Smooth muscle cell (in vitro differentiated cells): ENCODE data around the gene KPRP. TPM values are rescaled to one million over a fixed set of nuclear protein-coding genes. Genes with fewer than 3 reads are reported as not detected.

ENCODE experiments used
- DNase-seq: peaks from one replicate; lab custom pipeline; 2025; ENCODE audit not compliant: unreplicated experiment; lab: John Stamatoyannopoulos, UW
- H2AFZ ChIP-seq: fragments of 200-600 bp; sonication (generic); 2 replicates; pipeline ENCODE4 v1.6.0; 2016; ENCODE audit warnings: antibody characterized with exemption, low read depth, mild to moderate bottlenecking
- H3F3A ChIP-seq: fragments of 200-600 bp; sonication (generic); 2 replicates; pipeline ENCODE4 v1.6.0; 2017; ENCODE audit warnings: antibody characterized with exemption, low read depth
- H3K27ac ChIP-seq: fragments of 200-600 bp; sonication (generic); 2 replicates; pipeline ENCODE4 v1.5.1; 2016; ENCODE audit warnings: low read depth, mild to moderate bottlenecking
- H3K27me3 ChIP-seq: fragments of 200-600 bp; sonication (generic); 2 replicates; pipeline ENCODE4 v1.6.1; 2016; ENCODE audit warnings: low read depth, mild to moderate bottlenecking
- H3K36me3 ChIP-seq: fragments of 200-600 bp; sonication (generic); 2 replicates; pipeline ENCODE4 v1.5.1; 2016; ENCODE audit warnings: low read depth
- H3K4me1 ChIP-seq: fragments of 200-600 bp; sonication (generic); 2 replicates; pipeline ENCODE4 v1.5.1; 2016; ENCODE audit warnings: low read depth
- H3K4me2 ChIP-seq: fragments of 200-600 bp; sonication (generic); 2 replicates; pipeline ENCODE4 v1.6.0; 2016; ENCODE audit warnings: mild to moderate bottlenecking
- H3K4me3 ChIP-seq: fragments of 200-600 bp; sonication (generic); 2 replicates; pipeline ENCODE4 v1.5.1; 2016; ENCODE audit warnings: mild to moderate bottlenecking
- H3K79me2 ChIP-seq: fragments of 200-600 bp; sonication (generic); 2 replicates; pipeline ENCODE4 v1.6.0; 2016; ENCODE audit warnings: low read depth, mild to moderate bottlenecking
- H3K9ac ChIP-seq: fragments of 200-600 bp; sonication (generic); 2 replicates; pipeline ENCODE4 v1.6.0; 2016; ENCODE audit warnings: low read depth
- H3K9me3 ChIP-seq: fragments of 200-600 bp; sonication (generic); replicated peaks from 2 replicates; pipeline ENCODE4 v1.5.1; 2016; ENCODE audit warnings: low read depth
- H4K20me1 ChIP-seq: fragments of 200-600 bp; sonication (generic); 2 replicates; pipeline ENCODE4 v1.6.0; 2016; ENCODE audit warnings: low read depth
- WGBS: methylation state at CpG from one replicate; pipeline ENCODE4 v1.1.7; 2016; ENCODE audit warnings: low lambda C conversion rate; 5-methylcytosine and 5-hydroxymethylcytosine counted together
- polyA plus RNA-seq: library from polyadenylated mRNA; unstranded; fragments of >200 nt; fragmentation: Nextera tagmentation; extraction: Ambion mirVana; gene quantifications from 2 replicates; pipeline ENCODE4 v1.2.1, GENCODE V29; 2016
- total RNA-seq: library from RNA; depleted of rRNA; stranded (reverse); fragments of >200 nt; gene quantifications from 2 replicates; pipeline ENCODE4 v1.2.3, GENCODE V29; 2014
- TF ChIP-seq, protein P1 (sequence below): fragments of 200-600 bp; sonication (generic); IDR thresholded peaks from 2 replicates; pipeline ENCODE4 v1.5.1; 2017; ENCODE audit warnings: borderline replicate concordance, mild to moderate bottlenecking, antibody characterized with exemption; ENCODE audit not compliant: insufficient read depth, poor library complexity, severe bottlenecking

The KPRP gene
- total and polyA plus RNA-seq, 2 experiments from 2014 or later: not detected

DNA sequence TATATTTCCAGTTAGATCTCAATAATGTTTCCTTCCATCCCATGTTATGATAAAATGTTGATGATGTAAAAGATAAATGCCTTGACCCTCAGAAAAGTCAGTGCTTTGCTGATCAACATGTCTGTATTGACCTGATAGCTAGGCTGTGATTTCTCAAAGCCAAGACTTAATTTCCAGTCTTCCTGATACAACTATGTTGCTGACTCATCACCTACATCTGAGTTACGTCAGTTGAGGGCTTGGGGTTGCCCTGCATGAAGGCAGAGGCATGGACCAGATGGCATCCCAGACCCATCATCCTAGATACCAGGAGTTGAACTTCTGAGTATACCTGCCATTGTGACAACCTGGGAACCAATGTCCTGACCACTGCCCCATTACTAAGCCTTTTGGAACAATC, 43.5 kb downstream of the KPRP start:
- Histone ChIP-seq H4K20me1 (no peaks in the 10 kb centered on the region), H3K27ac (no peak overlapping the region), H3K36me3 (no peaks in the 10 kb centered on the region), H3K4me2 (no peak overlapping the region), H3K9ac (no peak overlapping the region), H3K4me3 (no peak overlapping the region), H3K9me3 (peaks cover 3% of the 10 kb centered on the region), H3F3A (no peaks in the 10 kb centered on the region), H3K27me3 (no peaks in the 10 kb centered on the region), H2AFZ (no peak overlapping the region), H3K4me1 (no peaks in the 10 kb centered on the region), H3K79me2 (no peaks in the 10 kb centered on the region)
- TF ChIP-seq, protein P1, sequence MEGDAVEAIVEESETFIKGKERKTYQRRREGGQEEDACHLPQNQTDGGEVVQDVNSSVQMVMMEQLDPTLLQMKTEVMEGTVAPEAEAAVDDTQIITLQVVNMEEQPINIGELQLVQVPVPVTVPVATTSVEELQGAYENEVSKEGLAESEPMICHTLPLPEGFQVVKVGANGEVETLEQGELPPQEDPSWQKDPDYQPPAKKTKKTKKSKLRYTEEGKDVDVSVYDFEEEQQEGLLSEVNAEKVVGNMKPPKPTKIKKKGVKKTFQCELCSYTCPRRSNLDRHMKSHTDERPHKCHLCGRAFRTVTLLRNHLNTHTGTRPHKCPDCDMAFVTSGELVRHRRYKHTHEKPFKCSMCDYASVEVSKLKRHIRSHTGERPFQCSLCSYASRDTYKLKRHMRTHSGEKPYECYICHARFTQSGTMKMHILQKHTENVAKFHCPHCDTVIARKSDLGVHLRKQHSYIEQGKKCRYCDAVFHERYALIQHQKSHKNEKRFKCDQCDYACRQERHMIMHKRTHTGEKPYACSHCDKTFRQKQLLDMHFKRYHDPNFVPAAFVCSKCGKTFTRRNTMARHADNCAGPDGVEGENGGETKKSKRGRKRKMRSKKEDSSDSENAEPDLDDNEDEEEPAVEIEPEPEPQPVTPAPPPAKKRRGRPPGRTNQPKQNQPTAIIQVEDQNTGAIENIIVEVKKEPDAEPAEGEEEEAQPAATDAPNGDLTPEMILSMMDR: no peak
- 74% methylated on average over 1 of the region's 1 CpG for WGBS
- DNase-seq: no peak

DNA sequence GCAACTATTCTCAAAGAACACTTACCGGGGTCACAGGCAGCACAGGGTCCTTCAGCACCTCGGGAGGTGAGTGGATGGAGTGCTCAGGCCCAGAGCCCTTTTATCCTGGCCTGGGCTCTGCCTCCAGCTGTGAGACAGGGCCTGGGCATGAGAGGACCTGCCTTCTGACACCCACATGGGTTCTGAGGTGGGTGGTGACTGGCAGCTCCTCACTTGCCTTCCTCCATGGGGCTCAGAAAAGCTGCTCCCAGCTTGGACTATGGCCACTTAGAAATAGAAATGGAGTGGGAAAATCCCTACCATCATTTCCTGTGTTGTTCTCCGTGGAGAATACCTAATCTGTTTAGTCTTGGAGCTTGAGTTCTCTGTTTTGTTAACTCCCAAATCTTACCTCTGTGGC, 48.8 kb downstream of the KPRP start, which contains the start of gene LCE1C:
Gene LCE1C (minus strand): TSS at position 76 of the 400 bp plus-strand sequence. CDS start 1,173 bp downstream, outside the sequence.
- H3K27me3 ChIP-seq: no peaks in the 10 kb centered on the region
- H3K9me3 ChIP-seq: no peaks in the 10 kb centered on the region
- H3K9ac ChIP-seq: no peak within 1 kb of the TSS
- H2AFZ ChIP-seq: no peak within 1 kb of the TSS
- no peaks in the 10 kb centered on the region for H4K20me1 ChIP-seq
- H3K27ac ChIP-seq: no peak within 1 kb of the TSS
- no peak within 1 kb of the TSS for H3K4me2 ChIP-seq
- 44% methylated on average over 3 of the region's 3 CpGs for WGBS
- H3F3A ChIP-seq: no peaks in the 10 kb centered on the region
- TF ChIP-seq, protein P1: no peak
- H3K36me3 ChIP-seq: no peaks in the 10 kb centered on the region
- no peak within 1 kb of the TSS for H3K4me3 ChIP-seq
- DNase-seq: no peak
- no peaks in the 10 kb centered on the region for H3K79me2 ChIP-seq
- H3K4me1 ChIP-seq: no peaks in the 10 kb centered on the region

DNA sequence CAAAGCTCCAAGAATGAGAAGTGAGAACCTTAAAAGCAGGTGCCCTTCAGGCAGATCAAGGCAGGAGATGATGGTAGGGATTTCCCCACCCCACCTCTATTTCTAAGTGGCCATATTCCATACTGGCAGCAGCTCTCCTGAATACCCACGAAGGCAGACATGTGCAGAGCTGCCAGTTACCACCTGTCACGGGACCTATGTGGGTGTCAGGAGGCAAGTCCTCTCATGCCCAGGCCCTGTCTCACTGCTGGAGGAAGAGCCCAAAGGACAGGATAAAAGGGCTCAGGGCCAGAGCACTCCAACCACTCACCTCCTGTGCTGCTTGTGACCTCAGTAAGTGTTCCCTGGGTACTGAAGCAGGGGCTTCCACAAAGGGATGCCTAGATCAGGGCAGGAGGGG, 53.2 kb downstream of the KPRP start:
- H3F3A ChIP-seq: no peaks in the 10 kb centered on the region
- no peaks in the 10 kb centered on the region for H3K4me1 ChIP-seq
- H3K27me3 ChIP-seq: no peaks in the 10 kb centered on the region
- WGBS: 59% methylated on average over 2 of the region's 2 CpGs
- H3K9ac ChIP-seq: no peak overlapping the region
- no peaks in the 10 kb centered on the region for H3K79me2 ChIP-seq
- no peak overlapping the region for H3K4me3 ChIP-seq
- no peaks in the 10 kb centered on the region for H3K9me3 ChIP-seq
- H4K20me1 ChIP-seq: no peaks in the 10 kb centered on the region
- H3K27ac ChIP-seq: no peak overlapping the region
- TF ChIP-seq, protein P1: no peak
- DNase-seq: no peak
- H2AFZ ChIP-seq: no peak overlapping the region
- H3K36me3 ChIP-seq: no peaks in the 10 kb centered on the region
- H3K4me2 ChIP-seq: no peak overlapping the region

Other genes starting within 250 kb of the KPRP start
- gene LCE5A, start 247.2 kb upstream of the KPRP start, total RNA-seq: not detected in 2 replicates
- not detected in 2 replicates for gene LCE5A, start 247.2 kb upstream of the KPRP start, polyA plus RNA-seq
- gene CRCT1, start 243.5 kb upstream of the KPRP start, total RNA-seq: not detected in 2 replicates
- gene CRCT1, start 243.5 kb upstream of the KPRP start, polyA plus RNA-seq: not detected in 2 replicates
- not detected in 2 replicates for gene LCE3E, start 191.2 kb upstream of the KPRP start, total RNA-seq
- gene LCE3E, start 191.2 kb upstream of the KPRP start, polyA plus RNA-seq: not detected in 2 replicates
- gene LCE3D, start 177.5 kb upstream of the KPRP start, total RNA-seq: not detected in 2 replicates
- not detected in 2 replicates for gene LCE3D, start 177.5 kb upstream of the KPRP start, polyA plus RNA-seq
- not detected in 2 replicates for gene LCE3C, start 157.8 kb upstream of the KPRP start, total RNA-seq
- gene LCE3C, start 157.8 kb upstream of the KPRP start, polyA plus RNA-seq: not detected in 2 replicates
- gene LCE3B, start 144.2 kb upstream of the KPRP start, total RNA-seq: not detected in 2 replicates
- gene LCE3B, start 144.2 kb upstream of the KPRP start, polyA plus RNA-seq: not detected in 2 replicates
- gene LCE3A, start 134.9 kb upstream of the KPRP start, total RNA-seq: not detected in 2 replicates
- not detected in 2 replicates for gene LCE3A, start 134.9 kb upstream of the KPRP start, polyA plus RNA-seq
- gene LCE2D, start 94.6 kb upstream of the KPRP start, total RNA-seq: not detected in 2 replicates
- not detected in 2 replicates for gene LCE2D, start 94.6 kb upstream of the KPRP start, polyA plus RNA-seq
- not detected in 2 replicates for gene LCE2C, start 82.7 kb upstream of the KPRP start, total RNA-seq
- gene LCE2C, start 82.7 kb upstream of the KPRP start, polyA plus RNA-seq: not detected in 2 replicates
- gene LCE2B, start 71.9 kb upstream of the KPRP start, total RNA-seq: not detected in 2 replicates
- not detected in 2 replicates for gene LCE2B, start 71.9 kb upstream of the KPRP start, polyA plus RNA-seq
- gene LCE2A, start 59.7 kb upstream of the KPRP start, total RNA-seq: not detected in 2 replicates
- not detected in 2 replicates for gene LCE2A, start 59.7 kb upstream of the KPRP start, polyA plus RNA-seq
- gene LCE4A, start 49.9 kb upstream of the KPRP start, total RNA-seq: not detected in 2 replicates
- not detected in 2 replicates for gene LCE4A, start 49.9 kb upstream of the KPRP start, polyA plus RNA-seq
- not detected in 2 replicates for gene LCE1F, start 17.1 kb downstream of the KPRP start, total RNA-seq
- gene LCE1F, start 17.1 kb downstream of the KPRP start, polyA plus RNA-seq: not detected in 2 replicates
- gene LCE1E, start 28.2 kb downstream of the KPRP start, total RNA-seq: not detected in 2 replicates
- not detected in 2 replicates for gene LCE1E, start 28.2 kb downstream of the KPRP start, polyA plus RNA-seq
- not detected in 2 replicates for gene LCE1D, start 38.7 kb downstream of the KPRP start, total RNA-seq
- not detected in 2 replicates for gene LCE1D, start 38.7 kb downstream of the KPRP start, polyA plus RNA-seq
- not detected in 2 replicates for gene LCE1C, start 48.6 kb downstream of the KPRP start, total RNA-seq
- not detected in 2 replicates for gene LCE1C, start 48.6 kb downstream of the KPRP start, polyA plus RNA-seq
- gene LCE1B, start 53.9 kb downstream of the KPRP start, total RNA-seq: not detected in 2 replicates
- not detected in 2 replicates for gene LCE1B, start 53.9 kb downstream of the KPRP start, polyA plus RNA-seq
- not detected in 2 replicates for gene LCE1A, start 69.4 kb downstream of the KPRP start, total RNA-seq
- not detected in 2 replicates for gene LCE1A, start 69.4 kb downstream of the KPRP start, polyA plus RNA-seq
- not detected in 2 replicates for gene LCE6A, start 84.8 kb downstream of the KPRP start, total RNA-seq
- not detected in 2 replicates for gene LCE6A, start 84.8 kb downstream of the KPRP start, polyA plus RNA-seq
- gene LCE7A, start 102.0 kb downstream of the KPRP start, total RNA-seq: not detected in 2 replicates
- not detected in 2 replicates for gene LCE7A, start 102.0 kb downstream of the KPRP start, polyA plus RNA-seq
- gene SMCP, start 120.3 kb downstream of the KPRP start, total RNA-seq: not detected in 2 replicates
- gene SMCP, start 120.3 kb downstream of the KPRP start, polyA plus RNA-seq: not detected in 2 replicates
- gene IVL, start 150.5 kb downstream of the KPRP start, total RNA-seq: 0.67 and 0.94 TPM in 2 replicates
- 0.45 and 0.47 TPM in 2 replicates for gene IVL, start 150.5 kb downstream of the KPRP start, polyA plus RNA-seq
- gene SPRR5, start 189.2 kb downstream of the KPRP start, total RNA-seq: 3.2 TPM in 1 of 2 replicates, not detected in the other
- 0.22 TPM in 1 of 2 replicates, not detected in the other for gene SPRR5, start 189.2 kb downstream of the KPRP start, polyA plus RNA-seq
- 5.9 TPM in 1 of 2 replicates, not detected in the other for gene SPRR4, start 212.6 kb downstream of the KPRP start, total RNA-seq
- gene SPRR4, start 212.6 kb downstream of the KPRP start, polyA plus RNA-seq: 0.43 TPM in 1 of 2 replicates, not detected in the other
- not detected in 2 replicates for gene SPRR1A, start 226.1 kb downstream of the KPRP start, total RNA-seq
- 14.9 and 18.0 TPM in 2 replicates for gene SPRR1A, start 226.1 kb downstream of the KPRP start, polyA plus RNA-seq
- gene SPRR3, start 243.7 kb downstream of the KPRP start, total RNA-seq: 55.2 and 107 TPM in 2 replicates
- gene SPRR3, start 243.7 kb downstream of the KPRP start, polyA plus RNA-seq: 15.3 and 24.9 TPM in 2 replicates